ENCODE results near the gene KLF17. TPM values are rescaled to one million over a fixed set of nuclear protein-coding genes. Genes with fewer than 3 reads are reported as not detected.
"Not testable (repeated sequence)": the region's sequence is repeated elsewhere in the genome, so short reads cannot be mapped to it uniquely, and the experiment has no call there.

KLF17 gene
- total RNA-seq, 1 donor from 2014 or later = not detected

- Mint-ChIP-seq H3K9me3 (no peaks in the 10 kb centered on the region), H3K4me1 (no peaks in the 10 kb centered on the region), H3K27me3 (ENCODE audit: low read depth) (peaks cover 7% of the 10 kb centered on the region), H3K36me3 (ENCODE audit: low read depth) (no peaks in the 10 kb centered on the region), H3K4me3 (no peak overlapping the region), H3K27ac (ENCODE audit: unreplicated experiment) (no peak overlapping the region)
- no peak for DNase-seq (ENCODE audit: low read depth, low spot score)
- TF ChIP-seq CTCF (conservative IDR thresholded peaks at IDR 0.05) = no peak
Observed at GRCh38 chr1:44110916-44111315, 7.7 kb upstream of the KLF17 start.

GRCh38 chr1:44111861-44112260 lies 6.8 kb upstream of the KLF17 start:
- no peaks in the 10 kb centered on the region for H3K4me1 Mint-ChIP-seq
- H3K4me3 Mint-ChIP-seq = no peak overlapping the region
- H3K9me3 Mint-ChIP-seq = no peaks in the 10 kb centered on the region

GRCh38 chr1:44112486-44112885 lies 6.1 kb upstream of the KLF17 start:
- TF ChIP-seq CTCF (conservative IDR thresholded peaks at IDR 0.05) = no peak
- no peaks in the 10 kb centered on the region for H3K9me3 Mint-ChIP-seq
- DNase-seq (ENCODE audit: low read depth, low spot score) = no peak
- H3K4me1 Mint-ChIP-seq = no peaks in the 10 kb centered on the region
- H3K27me3 Mint-ChIP-seq (ENCODE audit: low read depth) = no peaks in the 10 kb centered on the region
- H3K27ac Mint-ChIP-seq (ENCODE audit: unreplicated experiment) = no peak overlapping the region
- H3K4me3 Mint-ChIP-seq = no peak overlapping the region
- no peaks in the 10 kb centered on the region for H3K36me3 Mint-ChIP-seq (ENCODE audit: low read depth)

More at GRCh38 chr1:44111861-44112260, 6.8 kb upstream of the KLF17 start:
- no peak for TF ChIP-seq CTCF (conservative IDR thresholded peaks at IDR 0.05)
- no peak overlapping the region for H3K27ac Mint-ChIP-seq (ENCODE audit: unreplicated experiment)
- no peaks in the 10 kb centered on the region for H3K27me3 Mint-ChIP-seq (ENCODE audit: low read depth)
- DNase-seq (ENCODE audit: low read depth, low spot score) = no peak
- H3K36me3 Mint-ChIP-seq (ENCODE audit: low read depth) = no peaks in the 10 kb centered on the region

GRCh38 chr1:44113095-44113609 lies 5.5 kb upstream of the KLF17 start:
- Mint-ChIP-seq H3K4me3 (no peak overlapping the region), H3K4me1 (no peaks in the 10 kb centered on the region)

GRCh38 chr1:44114098-44114497 lies 4.5 kb upstream of the KLF17 start:
- Mint-ChIP-seq H3K27me3 (ENCODE audit: low read depth) (no peaks in the 10 kb centered on the region), H3K4me3 (no peak overlapping the region), H3K27ac (ENCODE audit: unreplicated experiment) (no peak overlapping the region), H3K9me3 (no peaks in the 10 kb centered on the region), H3K36me3 (ENCODE audit: low read depth) (no peaks in the 10 kb centered on the region), H3K4me1 (no peaks in the 10 kb centered on the region)
- no peak for DNase-seq (ENCODE audit: low read depth, low spot score)
- no peak for TF ChIP-seq CTCF (conservative IDR thresholded peaks at IDR 0.05)

More at GRCh38 chr1:44113095-44113609, 5.5 kb upstream of the KLF17 start:
- H3K36me3 Mint-ChIP-seq (ENCODE audit: low read depth) = no peaks in the 10 kb centered on the region
- DNase-seq (ENCODE audit: low read depth, low spot score) = no peak
- H3K27ac Mint-ChIP-seq (ENCODE audit: unreplicated experiment) = no peak overlapping the region
- H3K27me3 Mint-ChIP-seq (ENCODE audit: low read depth) = no peaks in the 10 kb centered on the region
- H3K9me3 Mint-ChIP-seq = no peaks in the 10 kb centered on the region
- TF ChIP-seq CTCF (conservative IDR thresholded peaks at IDR 0.05) = no peak

GRCh38 chr1:44117272-44117671 lies 1.3 kb upstream of the KLF17 start:
- H3K4me3 Mint-ChIP-seq; H3K36me3 Mint-ChIP-seq (ENCODE audit: low read depth); H3K27ac Mint-ChIP-seq (ENCODE audit: unreplicated experiment); H3K4me1 Mint-ChIP-seq; H3K27me3 Mint-ChIP-seq (ENCODE audit: low read depth); H3K9me3 Mint-ChIP-seq; DNase-seq (ENCODE audit: low read depth, low spot score): not testable (repeated sequence)

Data from neural crest cell (in vitro differentiated cells).